Measurements from ENCODE around the gene CAPN12.

Gene CAPN12

DNA sequence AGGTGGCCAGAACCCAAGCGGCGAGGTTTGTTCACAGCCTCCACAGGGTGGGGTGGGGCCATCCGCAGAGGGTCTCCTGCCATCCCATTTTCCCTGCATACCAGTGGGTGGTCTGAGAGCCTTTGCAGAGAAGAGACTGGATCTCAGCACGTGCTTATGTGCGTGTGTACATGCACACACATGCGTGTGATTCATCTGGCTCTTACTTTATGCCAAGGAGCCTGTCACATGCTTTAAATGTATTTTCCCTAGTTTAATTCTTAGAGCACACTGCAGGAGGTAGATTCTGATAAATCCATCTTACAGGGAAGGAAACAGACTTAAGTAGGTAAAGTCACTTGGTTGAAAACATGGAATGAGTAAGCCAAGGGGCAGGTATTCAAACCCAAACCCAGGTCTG is 47.1 kb downstream of the CAPN12 start:
- H3K4me3 ChIP-seq (ENCODE audit: low read depth, low read length): no peak overlapping the region
- TF ChIP-seq, protein P1, sequence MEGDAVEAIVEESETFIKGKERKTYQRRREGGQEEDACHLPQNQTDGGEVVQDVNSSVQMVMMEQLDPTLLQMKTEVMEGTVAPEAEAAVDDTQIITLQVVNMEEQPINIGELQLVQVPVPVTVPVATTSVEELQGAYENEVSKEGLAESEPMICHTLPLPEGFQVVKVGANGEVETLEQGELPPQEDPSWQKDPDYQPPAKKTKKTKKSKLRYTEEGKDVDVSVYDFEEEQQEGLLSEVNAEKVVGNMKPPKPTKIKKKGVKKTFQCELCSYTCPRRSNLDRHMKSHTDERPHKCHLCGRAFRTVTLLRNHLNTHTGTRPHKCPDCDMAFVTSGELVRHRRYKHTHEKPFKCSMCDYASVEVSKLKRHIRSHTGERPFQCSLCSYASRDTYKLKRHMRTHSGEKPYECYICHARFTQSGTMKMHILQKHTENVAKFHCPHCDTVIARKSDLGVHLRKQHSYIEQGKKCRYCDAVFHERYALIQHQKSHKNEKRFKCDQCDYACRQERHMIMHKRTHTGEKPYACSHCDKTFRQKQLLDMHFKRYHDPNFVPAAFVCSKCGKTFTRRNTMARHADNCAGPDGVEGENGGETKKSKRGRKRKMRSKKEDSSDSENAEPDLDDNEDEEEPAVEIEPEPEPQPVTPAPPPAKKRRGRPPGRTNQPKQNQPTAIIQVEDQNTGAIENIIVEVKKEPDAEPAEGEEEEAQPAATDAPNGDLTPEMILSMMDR (IDR thresholded peaks at IDR 0.05; ENCODE audit: control insufficient read depth, extremely low read depth, insufficient read depth): no peak
- DNase-seq (ENCODE audit: low read depth): no peak

DNA sequence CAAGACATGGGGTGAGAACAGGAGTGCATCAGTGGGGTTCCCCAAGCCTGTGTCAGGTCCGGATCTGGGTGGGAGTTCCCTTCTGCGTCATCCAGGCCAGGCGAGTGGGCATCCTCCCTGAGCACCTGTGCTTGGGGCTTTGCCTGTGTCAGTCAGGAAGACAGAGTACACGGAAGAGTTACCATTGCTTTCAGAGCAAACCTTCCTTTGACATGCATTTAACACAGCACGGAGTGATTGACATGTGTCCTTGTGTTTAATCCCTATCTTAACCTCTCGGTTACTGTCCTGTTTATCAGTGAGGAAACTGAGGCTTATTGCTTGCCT is 47.6 kb downstream of the CAPN12 start:
- no peak overlapping the region for H3K4me3 ChIP-seq (ENCODE audit: low read depth, low read length)
- TF ChIP-seq, protein P1 (IDR thresholded peaks at IDR 0.05; ENCODE audit: control insufficient read depth, extremely low read depth, insufficient read depth): no peak
- DNase-seq (ENCODE audit: low read depth): no peak

DNA sequence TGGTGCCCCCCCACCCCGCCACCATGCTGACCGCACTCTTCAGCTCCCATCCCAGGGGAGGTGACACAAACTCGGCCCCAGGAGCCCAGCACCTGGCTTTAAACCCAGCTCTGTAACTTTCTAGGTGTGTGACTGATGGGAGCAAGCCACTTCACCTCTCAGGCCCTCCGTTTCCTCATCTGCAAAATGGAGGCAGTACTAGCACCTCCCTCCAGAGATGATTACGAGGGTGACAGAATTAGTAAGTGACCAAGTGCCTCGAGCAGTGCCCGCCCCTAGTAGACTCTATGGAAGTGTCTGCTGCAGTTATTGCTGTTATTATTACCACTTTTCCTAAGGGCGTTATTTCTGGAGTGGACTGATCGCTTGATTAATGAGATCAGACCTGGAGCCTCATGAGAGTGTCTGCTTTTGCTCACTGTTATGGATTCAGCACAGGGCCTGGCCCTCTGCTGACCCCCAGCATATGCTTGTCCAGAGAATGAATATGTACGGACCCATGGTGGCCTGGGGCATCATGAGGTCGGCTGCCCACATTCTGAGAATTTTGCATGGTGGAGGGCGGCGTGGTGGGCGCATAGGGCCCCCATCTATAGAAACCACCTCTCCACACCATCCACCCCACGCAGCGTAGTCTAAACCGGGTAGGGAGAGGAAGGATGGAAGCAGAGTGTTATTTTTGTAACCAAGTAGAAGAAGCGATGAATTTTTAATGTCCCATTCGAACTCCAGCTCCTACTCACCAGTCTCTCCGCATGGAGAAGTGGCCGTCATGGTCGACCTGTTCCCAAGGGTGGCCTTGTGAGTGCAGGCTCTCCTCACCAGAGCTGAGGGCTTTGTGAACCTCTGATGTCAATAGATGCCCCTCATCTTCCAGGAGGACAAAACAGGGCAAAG is 48.2 kb downstream of the CAPN12 start:
- DNase-seq (ENCODE audit: low read depth): no peak
- no peak overlapping the region for H3K4me3 ChIP-seq (ENCODE audit: low read depth, low read length)
- TF ChIP-seq, protein P1 (IDR thresholded peaks at IDR 0.05; ENCODE audit: control insufficient read depth, extremely low read depth, insufficient read depth): no peak

DNA sequence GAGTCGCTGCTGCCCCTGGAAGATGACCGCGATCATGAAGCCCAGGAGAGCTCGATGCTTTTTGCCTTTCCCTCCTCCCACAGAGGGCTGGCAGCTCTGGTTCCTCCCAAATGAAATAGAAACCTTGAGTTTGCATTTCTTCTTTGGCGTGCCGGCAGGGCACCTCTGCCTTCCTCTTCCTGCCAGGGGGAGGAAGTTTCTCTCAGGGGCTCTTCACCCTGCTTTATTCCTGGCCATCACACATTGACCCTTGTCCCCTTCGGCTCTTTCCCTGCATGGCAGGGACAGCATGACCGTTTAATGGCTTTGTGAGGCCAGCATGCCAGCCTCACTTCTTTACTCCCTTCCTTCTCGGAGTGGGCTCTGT is 49.0 kb downstream of the CAPN12 start:
- no peak for DNase-seq (ENCODE audit: low read depth)
- TF ChIP-seq, protein P1 (IDR thresholded peaks at IDR 0.05; ENCODE audit: control insufficient read depth, extremely low read depth, insufficient read depth): no peak
- no peak overlapping the region for H3K4me3 ChIP-seq (ENCODE audit: low read depth, low read length)

DNA sequence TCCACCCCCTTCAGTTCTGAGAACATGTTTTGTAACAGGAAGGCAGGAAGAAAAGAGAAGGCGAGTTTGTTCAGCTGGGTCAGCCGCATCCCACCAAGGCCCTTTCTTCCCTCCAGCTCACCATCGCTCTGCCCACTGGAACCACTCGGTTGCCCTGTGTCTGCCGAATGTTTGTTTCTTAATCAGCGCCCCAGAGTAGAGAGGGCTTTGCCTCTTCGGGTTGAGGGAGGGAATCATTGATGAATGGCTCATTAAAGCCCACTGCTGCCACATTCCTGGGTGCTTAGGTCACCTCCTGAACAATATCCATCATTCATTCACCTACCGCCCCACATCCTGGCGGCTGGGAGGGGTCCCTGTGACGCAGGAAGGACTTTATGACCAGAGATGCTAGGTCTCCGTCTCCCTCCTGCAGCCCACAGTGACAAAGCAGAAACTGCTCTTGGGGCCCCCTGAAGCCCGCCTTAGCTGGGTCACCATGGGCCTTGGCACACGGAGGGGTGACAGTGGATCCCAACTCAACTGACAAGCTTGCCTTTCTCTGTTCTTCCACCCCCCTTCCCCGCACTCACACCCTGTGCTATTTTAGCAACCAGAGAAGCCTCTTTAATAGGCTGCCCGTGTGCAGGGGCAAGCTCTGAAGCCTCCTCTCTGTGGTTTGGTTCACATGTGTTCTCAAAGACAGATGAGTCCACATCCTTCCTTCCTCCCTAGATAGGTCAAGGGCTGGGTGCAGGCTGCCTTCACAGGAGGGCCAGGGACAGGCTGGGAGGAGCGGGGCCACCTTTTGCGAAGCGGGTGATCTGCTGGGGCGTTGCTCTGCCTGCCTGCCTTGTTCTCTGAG is 50.7 kb downstream of the CAPN12 start:
- H3K4me3 ChIP-seq (ENCODE audit: low read depth, low read length): no peak overlapping the region
- DNase-seq (ENCODE audit: low read depth): no peak
- TF ChIP-seq, protein P1 (IDR thresholded peaks at IDR 0.05; ENCODE audit: control insufficient read depth, extremely low read depth, insufficient read depth): no peak

DNA sequence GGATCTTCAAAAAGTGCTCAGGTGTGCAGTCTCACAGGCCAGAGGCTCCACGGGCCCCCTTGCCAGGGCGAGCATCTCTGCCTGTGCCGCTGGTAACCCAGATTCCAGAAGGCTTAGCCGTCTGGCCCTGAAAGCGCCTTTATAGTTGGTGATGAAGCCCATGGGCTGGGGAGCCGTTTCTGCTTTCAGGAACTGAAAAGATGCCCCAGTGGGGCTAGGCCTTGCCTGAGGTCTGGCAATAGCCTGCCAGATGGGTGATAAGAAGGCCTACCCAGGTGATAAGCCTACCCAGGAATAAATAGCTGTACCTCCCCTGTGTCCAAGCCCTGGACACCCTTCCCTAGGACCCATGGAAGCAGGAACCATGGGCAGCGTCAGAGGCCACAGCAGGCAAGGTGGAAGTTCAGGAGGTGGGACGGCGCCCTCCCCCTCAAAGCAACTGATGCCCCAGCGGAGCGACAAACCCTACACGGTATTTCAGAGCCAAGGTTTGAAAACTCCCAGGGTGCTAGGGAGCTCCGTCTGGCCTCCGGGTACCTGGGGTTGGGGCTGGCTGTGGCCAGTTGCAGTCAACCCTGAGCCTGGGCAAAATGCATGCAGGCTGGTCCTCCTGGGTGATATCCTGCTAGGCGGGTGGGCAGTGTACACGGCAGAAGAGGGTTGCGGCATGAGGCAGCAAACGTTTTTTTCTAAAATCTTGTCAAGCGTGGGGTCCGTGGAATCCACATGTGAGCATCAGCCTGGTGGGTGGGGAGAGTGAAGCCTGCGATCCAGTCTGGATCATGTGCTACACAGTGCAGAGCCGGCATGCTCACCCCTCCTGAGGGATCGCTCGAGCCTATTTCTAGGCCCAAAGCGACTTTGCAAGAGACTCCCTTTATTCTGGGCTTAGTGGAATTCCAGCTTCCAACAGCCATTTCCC is 51.6 kb downstream of the CAPN12 start:
- TF ChIP-seq, protein P1 (IDR thresholded peaks at IDR 0.05; ENCODE audit: control insufficient read depth, extremely low read depth, insufficient read depth): no peak
- no peak for DNase-seq (ENCODE audit: low read depth)
- no peak overlapping the region for H3K4me3 ChIP-seq (ENCODE audit: low read depth, low read length)
